ENCODE data around the gene ARHGEF4. TPM values are rescaled to one million over a fixed set of nuclear protein-coding genes. Genes with fewer than 3 reads are reported as not detected.
A peak's percentile ranks its signal among the peaks of the same experiment; 100 is the strongest.

ARHGEF4 gene
- polyA plus RNA-seq, 3 donors from 2014 or later, result not detected

DNA sequence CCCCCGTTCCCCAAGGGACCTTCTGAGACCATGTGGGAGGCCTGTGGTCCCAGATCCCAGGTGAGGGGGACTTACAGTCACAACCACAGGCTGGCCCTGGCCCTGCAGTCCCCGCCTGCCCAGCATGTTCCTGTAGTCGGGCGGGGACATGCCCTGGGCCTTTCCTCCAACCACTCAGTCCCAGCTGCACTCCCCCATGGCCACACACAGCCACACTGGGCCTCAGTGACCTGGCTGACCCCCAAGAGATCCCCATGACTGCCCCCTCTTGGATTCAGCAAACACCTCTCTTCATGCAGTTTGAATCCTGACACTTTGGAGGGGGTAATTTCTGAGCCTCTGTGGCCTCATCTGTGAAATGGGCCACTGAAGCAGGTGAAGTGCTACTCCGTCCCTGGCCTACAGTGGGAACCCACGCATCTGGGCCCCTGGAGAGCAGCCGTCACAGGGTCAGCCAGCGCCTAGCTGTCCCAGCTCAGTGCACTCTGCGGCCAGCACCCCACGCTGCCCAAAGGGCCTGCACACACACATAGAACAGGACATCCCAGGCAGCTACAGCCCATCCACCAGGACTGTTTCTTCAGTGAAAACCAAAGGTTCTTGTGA is 12.7 kb upstream of the ARHGEF4 start:
- H3K36me3 Mint-ChIP-seq, result no peaks in the 10 kb centered on the region

DNA sequence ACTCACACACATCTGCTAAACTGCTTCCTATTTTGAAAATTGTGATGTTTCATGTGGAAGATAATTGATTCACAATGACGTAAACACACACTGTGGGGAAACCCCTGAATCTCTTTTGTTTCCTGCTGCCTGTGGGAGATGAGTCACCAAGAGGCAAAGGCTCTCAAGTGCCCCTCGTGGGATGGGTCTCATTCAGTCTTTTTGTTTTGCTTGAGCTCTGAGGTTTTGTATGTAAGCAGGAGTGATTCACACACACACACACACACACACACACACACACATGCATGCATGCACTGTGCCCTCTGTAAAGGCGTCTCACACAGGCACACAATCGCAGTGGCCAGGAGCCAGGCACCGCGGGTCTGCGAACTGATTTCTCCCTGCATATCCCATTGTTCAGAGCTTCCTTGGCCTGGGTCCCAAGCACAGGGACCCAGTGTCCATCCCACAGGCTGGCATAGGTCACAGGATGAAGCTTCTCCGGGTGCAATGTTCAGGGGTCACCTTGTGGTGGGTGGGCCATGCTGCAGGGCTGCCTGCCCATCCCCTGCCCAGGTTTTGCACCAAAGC is 12.1 kb upstream of the ARHGEF4 start:
- Mint-ChIP-seq H3K4me3 (peak overlapping the region in 2 of 5 donors; percentile 7 to 36), H3K27me3 (ENCODE audit: low read depth in 3 of 3) (peaks cover 0 to 2% (median 1%) of the 10 kb centered on the region in 3 donors), H3K9me3 (no peaks in the 10 kb centered on the region), H3K4me1 (peaks cover 9 to 11% of the 10 kb centered on the region in 2 donors), H3K36me3 (no peaks in the 10 kb centered on the region), H3K27ac (peak overlapping the region; percentile 68 to 88 (median 78))
- peak; percentile 48 to 71 (median 50) for DNase-seq

More for the DNA sequence above, 12.7 kb upstream of the ARHGEF4 start:
- Mint-ChIP-seq H3K4me1 (peaks cover 9 to 11% of the 10 kb centered on the region in 2 donors), H3K4me3 (peak overlapping the region in 1 of 5 donors; percentile 7), H3K27me3 (ENCODE audit: low read depth in 3 of 3) (peaks cover 0 to 2% (median 1%) of the 10 kb centered on the region in 3 donors), H3K9me3 (no peaks in the 10 kb centered on the region), H3K27ac (peak overlapping the region; percentile 68 to 88 (median 78))
- peak in 1 of 3 donors; percentile 5 for DNase-seq

DNA sequence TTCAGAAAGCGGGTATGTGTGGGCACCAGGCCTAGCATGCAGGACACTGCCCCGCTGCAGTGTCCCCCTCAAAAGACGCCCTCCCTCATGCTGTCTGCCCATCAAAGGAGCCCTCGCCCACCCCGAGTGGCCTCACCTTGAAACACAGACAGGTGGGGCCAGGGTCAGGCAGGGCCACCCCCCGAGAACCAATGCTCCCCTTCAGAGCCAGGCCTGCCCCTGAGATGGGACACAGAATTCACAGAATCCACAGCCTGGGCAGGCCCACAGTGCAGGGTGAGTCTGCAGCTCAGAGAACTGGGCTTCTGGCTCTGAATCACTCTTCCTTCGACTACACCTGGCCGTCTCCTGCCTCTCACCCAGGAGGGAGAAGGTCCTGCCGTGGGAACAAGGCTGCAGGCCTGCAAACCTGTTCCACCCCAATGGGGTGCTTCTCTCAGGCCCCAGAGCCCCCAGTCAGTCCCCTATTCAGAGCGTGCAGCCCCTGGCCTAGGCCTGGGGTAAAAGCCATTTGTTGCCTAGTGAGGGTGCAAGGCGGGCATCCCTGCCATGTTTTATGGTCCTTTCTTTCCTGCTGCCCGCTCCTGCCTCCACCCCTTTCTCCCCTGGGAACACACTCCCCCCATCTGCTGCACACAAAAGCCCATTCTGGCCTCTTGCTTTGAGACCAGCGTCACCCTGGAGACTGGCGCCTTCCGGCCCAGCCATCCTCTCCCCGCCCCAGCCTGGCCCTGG is 11.3 kb upstream of the ARHGEF4 start:
- Mint-ChIP-seq H3K27me3 (ENCODE audit: low read depth in 3 of 3) (peaks cover 0 to 2% (median 1%) of the 10 kb centered on the region in 3 donors), H3K4me3 (no peak overlapping the region), H3K9me3 (no peaks in the 10 kb centered on the region), H3K27ac (peak overlapping the region in 3 of 6 donors; percentile 46 to 59 (median 53)), H3K4me1 (peaks cover 9 to 11% of the 10 kb centered on the region in 2 donors), H3K36me3 (no peaks in the 10 kb centered on the region)
- no peak for DNase-seq

DNA sequence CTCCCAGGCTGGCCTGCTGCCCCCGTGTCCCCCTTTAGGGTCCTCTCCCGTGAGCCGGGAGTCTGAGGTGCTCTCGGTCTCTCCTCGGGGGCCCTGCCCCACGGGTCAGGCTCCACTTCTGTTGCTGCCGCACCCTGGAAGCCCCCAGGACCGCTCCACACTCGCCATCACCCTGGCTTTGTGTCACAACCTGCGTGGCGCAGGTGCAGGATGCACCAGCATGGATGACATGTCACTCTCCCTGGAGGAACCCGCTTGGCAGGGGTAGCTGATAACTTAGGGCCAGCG is 10.8 kb upstream of the ARHGEF4 start:
- Mint-ChIP-seq H3K4me3 (no peak overlapping the region), H3K4me1 (peaks cover 9 to 11% of the 10 kb centered on the region in 2 donors), H3K9me3 (no peaks in the 10 kb centered on the region), H3K27ac (no peak overlapping the region), H3K36me3 (no peaks in the 10 kb centered on the region), H3K27me3 (ENCODE audit: low read depth in 3 of 3) (peaks cover 0 to 2% (median 1%) of the 10 kb centered on the region in 3 donors)
- no peak for DNase-seq

DNA sequence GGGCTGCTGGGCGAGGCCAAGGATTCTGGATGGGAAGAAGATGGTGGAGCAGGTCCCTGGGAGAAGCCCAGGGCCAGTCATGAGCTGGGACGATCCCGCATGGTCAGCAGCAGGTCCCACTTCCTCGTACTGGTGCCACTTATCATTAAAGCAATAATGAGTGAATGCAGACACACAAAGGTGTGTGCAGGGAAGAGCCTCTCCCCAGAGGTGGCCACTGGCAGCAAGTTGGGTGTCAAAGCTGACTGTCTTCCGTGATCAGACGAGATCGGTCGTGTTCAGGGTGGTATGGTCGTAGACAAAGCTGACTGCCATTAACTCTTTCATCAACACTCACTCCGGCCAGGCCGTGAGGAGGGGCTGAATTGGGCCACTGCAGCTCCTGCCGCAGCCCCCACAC is 10.3 kb upstream of the ARHGEF4 start:
- H3K27me3 Mint-ChIP-seq (ENCODE audit: low read depth in 3 of 3), result peaks cover 0 to 2% (median 1%) of the 10 kb centered on the region in 3 donors
- no peaks in the 10 kb centered on the region for H3K36me3 Mint-ChIP-seq
- no peak for DNase-seq
- H3K9me3 Mint-ChIP-seq, result no peaks in the 10 kb centered on the region
- peak overlapping the region in 1 of 6 donors; percentile 28 for H3K27ac Mint-ChIP-seq
- H3K4me1 Mint-ChIP-seq, result peaks cover 9 to 11% of the 10 kb centered on the region in 2 donors
- no peak overlapping the region for H3K4me3 Mint-ChIP-seq

DNA sequence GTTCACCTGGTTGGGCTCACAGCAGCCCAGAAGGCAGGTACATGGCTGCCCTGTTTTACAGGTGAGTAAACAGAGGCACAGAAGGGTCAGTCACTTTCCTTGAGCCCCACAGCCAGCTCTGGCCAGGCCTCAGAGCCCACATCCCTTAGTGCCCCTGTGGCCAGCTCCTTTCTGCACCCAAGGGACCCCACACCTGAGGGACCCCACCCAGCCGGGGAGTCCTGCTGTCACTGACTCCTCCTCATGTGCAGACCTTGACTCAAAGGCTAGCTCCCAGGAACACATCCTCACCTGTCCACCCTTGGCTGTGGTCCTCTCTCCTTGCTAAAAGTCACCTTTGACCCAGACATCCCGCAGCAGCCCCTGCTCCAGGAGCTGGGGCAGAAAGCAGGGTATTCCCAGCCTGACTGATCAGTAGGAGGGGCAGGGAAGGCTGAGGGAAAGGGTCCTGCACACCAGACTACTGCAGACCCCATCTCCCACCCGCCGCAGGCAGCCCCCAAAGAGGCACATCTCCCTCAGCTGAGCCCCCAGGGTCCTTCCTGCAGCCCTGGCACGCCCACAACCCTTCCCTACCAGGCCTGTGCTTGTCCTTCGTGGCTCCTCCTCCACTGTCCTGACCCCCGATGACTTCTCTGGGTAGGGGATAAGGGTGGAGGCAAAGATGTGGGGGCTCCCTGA is 9.8 kb upstream of the ARHGEF4 start:
- no peak overlapping the region for H3K4me3 Mint-ChIP-seq
- H3K36me3 Mint-ChIP-seq, result no peaks in the 10 kb centered on the region
- H3K9me3 Mint-ChIP-seq, result no peaks in the 10 kb centered on the region
- peaks cover 0 to 2% (median 1%) of the 10 kb centered on the region in 3 donors for H3K27me3 Mint-ChIP-seq (ENCODE audit: low read depth in 3 of 3)
- peaks cover 9 to 11% of the 10 kb centered on the region in 2 donors for H3K4me1 Mint-ChIP-seq
- H3K27ac Mint-ChIP-seq, result peak overlapping the region in 1 of 6 donors; percentile 71
- no peak for DNase-seq

DNA sequence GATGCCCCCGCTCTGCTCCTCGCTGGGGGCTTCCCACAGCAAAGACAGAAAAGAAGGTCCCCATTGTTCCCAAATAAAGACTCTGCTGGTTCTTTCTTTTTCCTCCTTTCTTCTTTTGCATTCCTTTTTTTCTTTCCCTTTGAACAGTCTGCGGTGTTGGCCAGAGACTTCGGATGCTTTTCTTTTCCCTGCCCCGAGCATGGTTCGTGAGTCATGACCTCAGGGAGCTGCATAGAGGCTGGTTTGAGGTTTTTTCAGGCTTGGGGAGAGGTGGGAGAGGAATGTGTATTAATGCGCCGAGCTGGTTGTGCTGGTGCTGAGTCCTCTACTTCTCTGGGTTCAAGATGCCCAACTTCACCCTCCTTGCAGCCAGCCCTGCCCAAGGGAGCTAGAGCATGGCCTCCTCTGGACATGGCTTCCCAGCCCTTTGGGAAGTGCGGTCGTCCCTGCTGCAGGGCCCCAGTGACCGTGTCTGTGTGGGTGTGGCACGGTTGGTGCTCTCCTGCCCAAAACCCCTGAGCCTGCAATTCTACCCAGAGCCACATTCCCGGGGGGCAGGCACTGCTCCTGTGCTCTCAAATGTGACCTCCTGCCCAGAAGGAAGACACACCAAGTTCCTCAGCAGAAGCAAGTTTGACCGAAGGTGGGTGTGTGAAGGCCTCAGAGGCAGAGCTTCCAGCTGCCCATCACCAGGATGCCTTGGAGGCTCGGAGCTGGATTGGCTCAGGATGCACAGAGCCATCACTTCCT is 9.0 kb upstream of the ARHGEF4 start:
- DNase-seq, result no peak
- no peaks in the 10 kb centered on the region for H3K9me3 Mint-ChIP-seq
- H3K27ac Mint-ChIP-seq, result peak overlapping the region in 1 of 6 donors; percentile 71
- no peaks in the 10 kb centered on the region for H3K36me3 Mint-ChIP-seq
- H3K27me3 Mint-ChIP-seq (ENCODE audit: low read depth in 3 of 3), result peaks cover 0 to 2% (median 2%) of the 10 kb centered on the region in 3 donors
- peaks cover 9 to 11% of the 10 kb centered on the region in 2 donors for H3K4me1 Mint-ChIP-seq
- H3K4me3 Mint-ChIP-seq, result no peak overlapping the region

DNA sequence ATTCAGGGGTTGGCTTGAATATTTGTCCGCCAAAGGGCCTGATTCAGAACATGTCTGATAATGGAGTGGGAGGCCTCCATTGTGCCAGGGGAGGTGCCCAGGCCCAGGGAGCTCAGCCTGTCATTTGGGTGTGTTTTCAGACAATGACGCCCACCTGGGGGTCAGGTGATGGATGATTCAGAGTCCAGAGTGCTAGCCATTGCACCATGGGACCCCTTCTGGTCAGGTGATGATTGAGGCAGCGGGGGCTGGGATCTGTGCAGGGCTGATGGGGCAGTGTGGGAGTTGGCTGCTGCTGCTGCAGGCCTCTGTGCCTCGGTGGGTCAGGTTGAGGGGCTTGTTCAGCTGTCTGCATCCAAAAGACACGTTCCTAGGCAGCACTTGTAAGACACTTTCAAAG is 8.3 kb upstream of the ARHGEF4 start:
- no peaks in the 10 kb centered on the region for H3K36me3 Mint-ChIP-seq
- no peaks in the 10 kb centered on the region for H3K9me3 Mint-ChIP-seq
- no peak for DNase-seq
- H3K27ac Mint-ChIP-seq, result no peak overlapping the region
- peaks cover 0 to 7% (median 3%) of the 10 kb centered on the region in 3 donors for H3K27me3 Mint-ChIP-seq (ENCODE audit: low read depth in 3 of 3)
- no peak overlapping the region for H3K4me3 Mint-ChIP-seq
- H3K4me1 Mint-ChIP-seq, result peaks cover 9 to 11% of the 10 kb centered on the region in 2 donors

DNA sequence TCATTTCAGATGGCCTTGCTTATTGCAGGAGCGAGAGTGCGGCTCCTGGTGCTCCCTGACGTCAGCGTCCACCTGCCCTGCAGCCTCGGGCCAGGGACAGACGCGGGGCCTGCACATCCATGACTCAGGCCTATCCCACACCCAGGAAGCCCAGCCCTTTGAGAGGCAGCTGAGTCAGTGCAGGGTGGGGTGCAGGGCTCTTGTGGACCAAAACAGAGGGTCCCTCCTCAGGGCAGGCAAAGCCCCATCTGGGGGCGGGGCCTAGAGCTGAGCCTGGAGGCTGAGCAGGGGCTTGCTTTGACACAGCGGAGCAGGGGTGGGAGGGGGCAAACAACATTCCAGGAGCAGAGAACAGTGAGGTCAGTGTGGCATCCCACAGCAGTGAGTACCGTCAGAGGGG is 7.7 kb upstream of the ARHGEF4 start:
- H3K4me1 Mint-ChIP-seq, result peaks cover 8 to 9% of the 10 kb centered on the region in 2 donors

DNA sequence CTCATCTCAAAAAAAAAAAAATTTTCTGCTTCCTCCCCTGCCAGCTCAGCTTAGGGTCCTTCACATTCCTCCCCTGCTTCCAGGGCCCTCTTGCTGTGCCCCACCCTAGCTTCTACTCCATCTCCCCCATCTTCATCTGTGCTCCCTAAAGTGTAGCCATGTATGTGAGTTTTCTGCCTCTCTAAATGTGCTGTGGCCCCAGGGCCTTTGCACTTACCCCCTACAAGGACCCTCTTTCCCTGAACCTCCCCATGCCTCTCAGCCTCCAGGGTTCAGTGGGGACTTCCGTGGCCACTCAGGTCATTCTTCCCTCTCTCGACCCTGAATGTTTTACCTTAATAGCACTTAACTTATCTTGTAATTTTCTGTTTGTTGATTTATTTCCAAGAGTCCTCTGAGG is 6.2 kb upstream of the ARHGEF4 start:
- H3K9me3 Mint-ChIP-seq, result no peaks in the 10 kb centered on the region
- H3K4me3 Mint-ChIP-seq, result no peak overlapping the region
- H3K27me3 Mint-ChIP-seq (ENCODE audit: low read depth in 3 of 3), result peaks cover 2 to 8% (median 7%) of the 10 kb centered on the region in 3 donors
- no peaks in the 10 kb centered on the region for H3K4me1 Mint-ChIP-seq
- H3K27ac Mint-ChIP-seq, result no peak overlapping the region
- no peak for DNase-seq
- no peaks in the 10 kb centered on the region for H3K36me3 Mint-ChIP-seq

More for the DNA sequence above, 7.7 kb upstream of the ARHGEF4 start:
- Mint-ChIP-seq H3K27ac (no peak overlapping the region), H3K27me3 (ENCODE audit: low read depth in 3 of 3) (peaks cover 0 to 7% (median 3%) of the 10 kb centered on the region in 3 donors), H3K4me3 (no peak overlapping the region), H3K36me3 (no peaks in the 10 kb centered on the region), H3K9me3 (no peaks in the 10 kb centered on the region)
- no peak for DNase-seq

DNA sequence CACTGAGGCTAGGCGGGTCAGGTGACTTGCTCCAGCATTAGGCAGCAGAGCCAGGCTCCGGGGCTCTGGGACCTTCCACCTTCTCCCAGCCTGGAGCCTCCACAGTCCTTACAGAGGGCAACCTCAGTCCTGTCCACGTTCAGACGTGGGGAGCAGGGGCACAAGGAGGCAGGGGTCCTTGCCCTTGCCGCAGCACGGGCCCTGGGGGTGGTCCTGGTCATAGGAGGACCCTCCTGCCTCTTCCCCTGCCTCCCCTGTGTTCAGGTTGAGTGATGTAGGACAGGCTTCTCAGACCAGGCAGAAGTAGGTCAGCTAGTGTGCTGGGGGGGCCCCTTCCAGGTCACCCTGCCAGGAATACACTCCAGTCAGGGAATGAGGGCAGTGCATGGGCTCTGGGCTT is 5.4 kb upstream of the ARHGEF4 start:
- no peak for DNase-seq
- no peaks in the 10 kb centered on the region for H3K9me3 Mint-ChIP-seq
- no peaks in the 10 kb centered on the region for H3K4me1 Mint-ChIP-seq
- H3K27ac Mint-ChIP-seq, result no peak overlapping the region
- H3K36me3 Mint-ChIP-seq, result no peaks in the 10 kb centered on the region
- H3K4me3 Mint-ChIP-seq, result no peak overlapping the region
- H3K27me3 Mint-ChIP-seq (ENCODE audit: low read depth in 3 of 3), result peaks cover 2 to 8% (median 7%) of the 10 kb centered on the region in 3 donors

DNA sequence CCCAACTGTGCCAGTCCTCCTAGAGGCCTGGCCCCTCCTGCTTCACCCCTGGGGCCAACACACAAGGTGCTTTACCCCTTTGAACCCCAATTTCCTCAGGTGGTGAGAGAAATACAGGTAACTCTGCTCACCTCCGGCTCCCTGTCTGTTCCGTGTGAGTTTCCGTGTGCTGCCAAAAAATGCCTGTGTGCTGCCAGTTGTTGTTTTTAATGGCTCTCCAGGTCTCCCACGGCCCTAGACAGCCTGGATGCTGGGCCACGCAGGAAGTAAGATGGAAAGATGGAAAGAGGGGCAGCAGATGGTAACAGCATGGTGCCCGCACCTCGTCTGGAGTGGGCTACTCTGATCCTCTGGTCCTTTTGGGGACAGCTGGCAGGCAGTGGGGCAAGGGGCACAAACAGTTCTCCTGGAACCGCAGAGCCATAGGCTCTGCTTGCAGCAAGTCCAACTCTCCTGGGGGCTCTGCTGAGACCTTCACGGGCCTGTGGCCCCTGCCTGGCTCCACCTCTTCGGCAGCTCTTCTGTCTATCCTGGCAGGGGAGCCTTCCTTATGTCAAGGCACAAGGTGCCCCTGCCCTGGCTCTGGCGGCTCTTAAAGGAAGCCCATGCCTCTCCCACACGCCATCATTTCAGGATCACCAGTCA is 4.3 kb upstream of the ARHGEF4 start:
- Mint-ChIP-seq H3K4me3 (no peak overlapping the region), H3K27ac (peak overlapping the region in 1 of 6 donors; percentile 45), H3K36me3 (no peaks in the 10 kb centered on the region), H3K4me1 (no peaks in the 10 kb centered on the region), H3K27me3 (ENCODE audit: low read depth in 3 of 3) (peaks cover 2 to 8% (median 7%) of the 10 kb centered on the region in 3 donors), H3K9me3 (no peaks in the 10 kb centered on the region)
- DNase-seq, result no peak

Data from immature natural killer cell (primary cell).